SK-N-SH (cell line): ENCODE measurements around the gene REXO5. TPM values are rescaled to one million over a fixed set of nuclear protein-coding genes. Genes with fewer than 3 reads are reported as not detected.

Experiments
- CTCF ChIA-PET: fragments of 300-600, 350-600 bp; formaldehyde crosslinking; extraction: SDS; loops from one replicate; lab custom pipeline; 2021; lab: Yijun Ruan, JAX
- POLR2A ChIA-PET: fragments of 350-600 bp; sonication (Branson Sonifier 250); formaldehyde crosslinking; extraction: SDS; loops from one replicate; lab custom pipeline; 2020; ENCODE audit warnings: antibody characterized with exemption, inconsistent platforms; lab: Yijun Ruan, JAX
- DNase-seq: peaks from one replicate; pipeline ENCODE4 v3.0.0; 2012
- H2AFZ ChIP-seq: fragments of 200-600 bp; sonication (generic); 2 replicates; pipeline ENCODE4 v1.8.1; 2016; ENCODE audit warnings: antibody characterized with exemption, mild to moderate bottlenecking, low read depth
- H3F3A ChIP-seq: fragments of 200-600 bp; sonication (generic); replicated peaks from 2 replicates; pipeline ENCODE3; 2016; ENCODE audit warnings: antibody characterized with exemption, mild to moderate bottlenecking; ENCODE audit not compliant: insufficient read depth
- H3K27ac ChIP-seq, 2 experiments: fragments of 200-500 bp in 1 of 2; fragments of 200-600 bp in 1 of 2; sonication (Bioruptor generic) in 1 of 2; sonication (generic), shearing (Covaris generic) in 1 of 2; 2 replicates each; pipeline versions ENCODE4 v1.5.1 to v1.6.1; 2014 to 2016; ENCODE audit warnings: low read depth in 2 of 2, inconsistent platforms in 1 of 2, low read length in 1 of 2, mild to moderate bottlenecking in 1 of 2, mixed read lengths in 1 of 2
- H3K27me3 ChIP-seq: fragments of 200-600 bp; sonication (generic), shearing (Covaris generic); 2 replicates; pipeline ENCODE4 v1.6.1; 2016; ENCODE audit warnings: mixed run types; ENCODE audit not compliant: insufficient read depth
- H3K36me3 ChIP-seq, 2 experiments: fragments of 200-500 bp in 1 of 2; fragments of 200-600 bp in 1 of 2; sonication (Bioruptor generic) in 1 of 2; sonication (generic) in 1 of 2; replicated peaks in 1 of 2; 2 replicates each; pipeline versions ENCODE3 to v1.5.1; 2014 to 2016; ENCODE audit warnings: low read length in 1 of 2, mild to moderate bottlenecking in 1 of 2; ENCODE audit not compliant: insufficient read depth in 2 of 2, control insufficient read depth in 1 of 2
- H3K4me1 ChIP-seq, 2 experiments: fragments of 200-500 bp in 1 of 2; fragments of 200-600 bp in 1 of 2; sonication (Bioruptor generic) in 1 of 2; sonication (generic), shearing (Covaris generic) in 1 of 2; 2 replicates each; pipeline versions ENCODE4 v1.5.1 to v1.6.1; 2014 to 2016; ENCODE audit warnings: low read depth in 1 of 2, low read length in 1 of 2, mixed run types in 1 of 2; ENCODE audit not compliant: insufficient read depth in 2 of 2, control insufficient read depth in 1 of 2
- H3K4me2 ChIP-seq: fragments of 200-600 bp; sonication (generic), shearing (Covaris generic); 2 replicates; pipeline ENCODE4 v1.6.1; 2017; ENCODE audit warnings: mixed run types
- H3K4me3 ChIP-seq, 2 experiments: fragments of 200-500 bp in 1 of 2; fragments of 200-600 bp in 1 of 2; sonication (Bioruptor generic) in 1 of 2; sonication (generic), shearing (Covaris generic) in 1 of 2; 2 replicates each; pipeline versions ENCODE4 v1.5.1 to v1.8.1; 2014 to 2016; ENCODE audit warnings: low read depth in 2 of 2, inconsistent platforms in 1 of 2, low read length in 1 of 2, mild to moderate bottlenecking in 1 of 2, mixed read lengths in 1 of 2, moderate library complexity in 1 of 2
- H3K79me2 ChIP-seq: fragments of 200-600 bp; sonication (generic); 2 replicates; pipeline ENCODE4 v1.8.1; 2017; ENCODE audit warnings: mild to moderate bottlenecking; ENCODE audit not compliant: insufficient read depth
- H3K9ac ChIP-seq: fragments of 200-600 bp; sonication (generic); 2 replicates; pipeline ENCODE4 v1.6.1; 2017; ENCODE audit warnings: mixed run types
- H3K9me2 ChIP-seq: fragments of 200-600 bp; sonication (generic); 2 replicates; pipeline ENCODE4 v1.6.1; 2017; ENCODE audit warnings: mixed run types
- H3K9me3 ChIP-seq: fragments of 200-600 bp; sonication (generic); 2 replicates; pipeline ENCODE4 v1.6.1; 2017; ENCODE audit warnings: mixed run types, mild to moderate bottlenecking, moderate library complexity
- H4K20me1 ChIP-seq: fragments of 200-600 bp; sonication (generic); 2 replicates; pipeline ENCODE4 v1.6.1; 2017; ENCODE audit warnings: mild to moderate bottlenecking, mixed run types; ENCODE audit not compliant: insufficient read depth
- ELF1 ChIP-seq: IDR thresholded peaks from 2 replicates; pipeline ENCODE4 v1.4.0; 2012
- EP300 ChIP-seq, 2 experiments: IDR thresholded peaks; 2 replicates each; pipeline versions ENCODE4 v1.4.0 to v1.6.1; 2012; ENCODE audit warnings: borderline replicate concordance in 1 of 2, low read depth in 1 of 2, low read length in 1 of 2
- FOSL2 ChIP-seq: IDR thresholded peaks from 2 replicates; pipeline ENCODE4 v1.4.0; 2012; ENCODE audit warnings: low read depth, mild to moderate bottlenecking, moderate library complexity, borderline replicate concordance
- FOXM1 ChIP-seq: IDR thresholded peaks from 2 replicates; pipeline ENCODE4 v1.4.0; 2012; ENCODE audit warnings: low read depth, mild to moderate bottlenecking
- MEF2A ChIP-seq: IDR thresholded peaks from 2 replicates; pipeline ENCODE4 v1.4.0; 2012; ENCODE audit warnings: low read depth, borderline replicate concordance
- MXI1 ChIP-seq: IDR thresholded peaks from 2 replicates; pipeline ENCODE4 v1.6.1; 2012; ENCODE audit warnings: mild to moderate bottlenecking, low read depth, low read length, improper control_type of control experiment
- RCOR1 ChIP-seq: fragments of 150-350 bp; IDR thresholded peaks from 2 replicates; pipeline ENCODE4 v1.6.1; 2017; ENCODE audit warnings: antibody characterized with exemption, low read length
- RFX5 ChIP-seq: IDR thresholded peaks from 2 replicates; pipeline ENCODE4 v1.6.1; 2012; ENCODE audit warnings: mild to moderate bottlenecking, improper control_type of control experiment, low read length
- RXRA ChIP-seq: IDR thresholded peaks from 2 replicates; pipeline ENCODE4 v1.4.0; 2012; ENCODE audit warnings: low read depth, mild to moderate bottlenecking, borderline replicate concordance
- TAF1 ChIP-seq: IDR thresholded peaks from 2 replicates; pipeline ENCODE4 v1.6.1; 2012; ENCODE audit warnings: low read depth, mild to moderate bottlenecking, low read length, moderate library complexity, borderline replicate concordance
- WGBS: methylation state at CpG from one replicate; pipeline ENCODE4 v1.1.6; 2017; ENCODE audit warnings: low lambda C conversion rate; 5-methylcytosine and 5-hydroxymethylcytosine counted together
- polyA plus RNA-seq, 3 experiments: library from polyadenylated mRNA; depleted of rRNA; stranded (reverse); fragments of >200 nt; gene quantifications; 2 replicates each; pipeline ENCODE4 v1.2.3, GENCODE V29; 2012
- TF ChIP-seq, protein P1 (sequence below): fragments of 150-350 bp; IDR thresholded peaks from 2 replicates; pipeline ENCODE4 v1.6.1; 2017; ENCODE audit warnings: antibody characterized with exemption, low read length, low read depth, borderline replicate concordance
- TF ChIP-seq, protein P2 (sequence below): fragments of 150-350 bp; IDR thresholded peaks from 2 replicates; pipeline ENCODE4 v1.6.1; 2016; ENCODE audit warnings: mild to moderate bottlenecking, low read depth, low read length
- TF ChIP-seq, protein P3 (sequence below): fragments of 200-600 bp; sonication (generic); IDR thresholded peaks from 2 replicates; pipeline ENCODE4 v1.6.1; 2017; ENCODE audit warnings: antibody characterized with exemption, mild to moderate bottlenecking, moderate library complexity
- TF ChIP-seq, protein P4 (sequence below): IDR thresholded peaks from 2 replicates; pipeline ENCODE4 v1.4.0; 2012; ENCODE audit warnings: low read depth
- TF ChIP-seq, protein P5 (sequence below): IDR thresholded peaks from 2 replicates; pipeline ENCODE4; 2012
- TF ChIP-seq, protein P6 (sequence below): IDR thresholded peaks from 2 replicates; pipeline ENCODE4 v1.6.1; 2012; ENCODE audit warnings: mild to moderate bottlenecking, low read depth, low read length, moderate library complexity
- TF ChIP-seq, protein P7 (sequence below): IDR thresholded peaks from 2 replicates; pipeline ENCODE4 v1.4.0; 2012; ENCODE audit warnings: low read depth, borderline replicate concordance

REXO5 gene
- polyA plus RNA-seq, 1 of the 3 experiments (the other 2 are of a cell fraction) = 3.8 TPM

DNA sequence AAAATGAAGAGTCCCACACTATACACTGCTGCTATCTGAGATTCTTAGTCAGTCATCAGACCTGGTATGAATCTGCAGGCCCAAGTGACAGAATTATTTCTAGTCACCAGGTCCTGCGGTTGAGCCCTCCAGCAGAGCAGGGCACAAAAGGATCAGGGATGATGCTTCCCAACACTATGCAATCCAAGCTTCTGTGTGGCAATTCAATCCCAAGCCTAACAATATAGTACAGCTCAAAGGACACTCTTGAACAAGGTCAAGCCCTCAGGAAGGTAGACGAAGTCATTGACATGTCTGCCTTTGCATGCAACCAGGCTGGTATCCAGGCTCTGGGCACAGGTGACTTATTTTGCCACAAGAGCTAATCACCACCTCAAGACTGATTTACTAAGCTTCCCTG lies 88.1 kb downstream of the REXO5 start (continued):
- TF ChIP-seq EP300 (IDR thresholded peaks at IDR 0.05; ENCODE audit: borderline replicate concordance in 1 of 2, low read depth in 1 of 2, low read length in 1 of 2) = no peak

DNA sequence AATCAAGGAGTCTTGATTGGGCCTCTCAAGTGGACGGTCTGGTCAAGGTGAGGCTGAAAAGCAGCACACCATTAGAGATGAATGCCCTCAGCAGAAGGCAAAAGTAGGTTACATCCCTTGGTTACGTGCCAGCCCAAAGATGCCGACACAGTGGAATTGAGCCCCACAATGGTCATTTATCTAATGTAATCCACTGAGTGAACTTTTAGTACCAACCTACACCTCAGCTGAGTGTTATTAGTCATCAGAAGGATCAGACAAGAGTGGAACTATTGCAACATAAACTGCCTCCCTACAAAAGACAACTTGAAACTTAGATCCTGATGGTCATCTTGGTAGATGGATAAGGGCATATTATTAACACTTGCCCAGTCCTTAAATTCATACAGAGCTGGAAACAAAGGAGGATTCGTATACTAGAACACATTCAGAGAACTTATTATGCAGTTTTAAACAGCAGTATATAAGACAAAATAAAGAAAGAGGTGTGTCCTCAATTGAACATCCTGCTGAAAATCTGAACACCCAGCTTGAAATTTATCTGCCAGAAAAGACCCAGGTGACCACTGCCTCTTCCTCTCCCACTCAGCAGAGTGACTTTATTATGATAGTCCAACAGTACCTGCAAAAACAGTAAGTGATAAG lies 91.0 kb downstream of the REXO5 start:
- Histone ChIP-seq H2AFZ (no peak overlapping the region), H3K4me2 (no peak overlapping the region; the same call in 1 of the 2 replicates), H3K27ac (no peak overlapping the region), H3K9me2 (no peaks in the 10 kb centered on the region), H3K4me1 (peaks cover 0 to 7% of the 10 kb centered on the region in 2 experiments; a peak in 3 of 4 replicates), H3K4me3 (no peak overlapping the region), H3K9me3 (no peaks in the 10 kb centered on the region), H3F3A (no peaks in the 10 kb centered on the region), H3K27me3 (no peaks in the 10 kb centered on the region), H3K36me3 (peaks cover 12 to 27% of the 10 kb centered on the region in 2 experiments), H4K20me1 (peaks cover 15% of the 10 kb centered on the region), H3K9ac (no peak overlapping the region), H3K79me2 (peaks cover 91% of the 10 kb centered on the region)
- DNase-seq = no peak
- CTCF ChIA-PET = interaction anchor here (0.9 to 1.2 kb wide), 2 partner anchors 26 to 91 kb away, joined by 3 read pairs; partner anchors contain the start of genes ERI2 and REXO5
- no peak for TF ChIP-seq ELF1
- no peak for TF ChIP-seq RFX5
- TF ChIP-seq, protein P1, sequence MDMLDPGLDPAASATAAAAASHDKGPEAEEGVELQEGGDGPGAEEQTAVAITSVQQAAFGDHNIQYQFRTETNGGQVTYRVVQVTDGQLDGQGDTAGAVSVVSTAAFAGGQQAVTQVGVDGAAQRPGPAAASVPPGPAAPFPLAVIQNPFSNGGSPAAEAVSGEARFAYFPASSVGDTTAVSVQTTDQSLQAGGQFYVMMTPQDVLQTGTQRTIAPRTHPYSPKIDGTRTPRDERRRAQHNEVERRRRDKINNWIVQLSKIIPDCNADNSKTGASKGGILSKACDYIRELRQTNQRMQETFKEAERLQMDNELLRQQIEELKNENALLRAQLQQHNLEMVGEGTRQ = no peak
- no peak for TF ChIP-seq RXRA
- TF ChIP-seq, protein P2, sequence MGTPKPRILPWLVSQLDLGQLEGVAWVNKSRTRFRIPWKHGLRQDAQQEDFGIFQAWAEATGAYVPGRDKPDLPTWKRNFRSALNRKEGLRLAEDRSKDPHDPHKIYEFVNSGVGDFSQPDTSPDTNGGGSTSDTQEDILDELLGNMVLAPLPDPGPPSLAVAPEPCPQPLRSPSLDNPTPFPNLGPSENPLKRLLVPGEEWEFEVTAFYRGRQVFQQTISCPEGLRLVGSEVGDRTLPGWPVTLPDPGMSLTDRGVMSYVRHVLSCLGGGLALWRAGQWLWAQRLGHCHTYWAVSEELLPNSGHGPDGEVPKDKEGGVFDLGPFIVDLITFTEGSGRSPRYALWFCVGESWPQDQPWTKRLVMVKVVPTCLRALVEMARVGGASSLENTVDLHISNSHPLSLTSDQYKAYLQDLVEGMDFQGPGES = no peak
- TF ChIP-seq TAF1 = no peak
- TF ChIP-seq, protein P3, sequence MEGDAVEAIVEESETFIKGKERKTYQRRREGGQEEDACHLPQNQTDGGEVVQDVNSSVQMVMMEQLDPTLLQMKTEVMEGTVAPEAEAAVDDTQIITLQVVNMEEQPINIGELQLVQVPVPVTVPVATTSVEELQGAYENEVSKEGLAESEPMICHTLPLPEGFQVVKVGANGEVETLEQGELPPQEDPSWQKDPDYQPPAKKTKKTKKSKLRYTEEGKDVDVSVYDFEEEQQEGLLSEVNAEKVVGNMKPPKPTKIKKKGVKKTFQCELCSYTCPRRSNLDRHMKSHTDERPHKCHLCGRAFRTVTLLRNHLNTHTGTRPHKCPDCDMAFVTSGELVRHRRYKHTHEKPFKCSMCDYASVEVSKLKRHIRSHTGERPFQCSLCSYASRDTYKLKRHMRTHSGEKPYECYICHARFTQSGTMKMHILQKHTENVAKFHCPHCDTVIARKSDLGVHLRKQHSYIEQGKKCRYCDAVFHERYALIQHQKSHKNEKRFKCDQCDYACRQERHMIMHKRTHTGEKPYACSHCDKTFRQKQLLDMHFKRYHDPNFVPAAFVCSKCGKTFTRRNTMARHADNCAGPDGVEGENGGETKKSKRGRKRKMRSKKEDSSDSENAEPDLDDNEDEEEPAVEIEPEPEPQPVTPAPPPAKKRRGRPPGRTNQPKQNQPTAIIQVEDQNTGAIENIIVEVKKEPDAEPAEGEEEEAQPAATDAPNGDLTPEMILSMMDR = no peak
- no peak for TF ChIP-seq RCOR1
- TF ChIP-seq, protein P4, sequence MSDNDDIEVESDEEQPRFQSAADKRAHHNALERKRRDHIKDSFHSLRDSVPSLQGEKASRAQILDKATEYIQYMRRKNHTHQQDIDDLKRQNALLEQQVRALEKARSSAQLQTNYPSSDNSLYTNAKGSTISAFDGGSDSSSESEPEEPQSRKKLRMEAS = no peak
- TF ChIP-seq FOSL2 = no peak
- TF ChIP-seq, protein P5, sequence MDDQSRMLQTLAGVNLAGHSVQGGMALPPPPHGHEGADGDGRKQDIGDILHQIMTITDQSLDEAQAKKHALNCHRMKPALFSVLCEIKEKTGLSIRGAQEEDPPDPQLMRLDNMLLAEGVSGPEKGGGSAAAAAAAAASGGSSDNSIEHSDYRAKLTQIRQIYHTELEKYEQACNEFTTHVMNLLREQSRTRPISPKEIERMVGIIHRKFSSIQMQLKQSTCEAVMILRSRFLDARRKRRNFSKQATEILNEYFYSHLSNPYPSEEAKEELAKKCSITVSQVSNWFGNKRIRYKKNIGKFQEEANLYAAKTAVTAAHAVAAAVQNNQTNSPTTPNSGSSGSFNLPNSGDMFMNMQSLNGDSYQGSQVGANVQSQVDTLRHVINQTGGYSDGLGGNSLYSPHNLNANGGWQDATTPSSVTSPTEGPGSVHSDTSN = no peak
- TF ChIP-seq MXI1 = no peak
- TF ChIP-seq, protein P6, sequence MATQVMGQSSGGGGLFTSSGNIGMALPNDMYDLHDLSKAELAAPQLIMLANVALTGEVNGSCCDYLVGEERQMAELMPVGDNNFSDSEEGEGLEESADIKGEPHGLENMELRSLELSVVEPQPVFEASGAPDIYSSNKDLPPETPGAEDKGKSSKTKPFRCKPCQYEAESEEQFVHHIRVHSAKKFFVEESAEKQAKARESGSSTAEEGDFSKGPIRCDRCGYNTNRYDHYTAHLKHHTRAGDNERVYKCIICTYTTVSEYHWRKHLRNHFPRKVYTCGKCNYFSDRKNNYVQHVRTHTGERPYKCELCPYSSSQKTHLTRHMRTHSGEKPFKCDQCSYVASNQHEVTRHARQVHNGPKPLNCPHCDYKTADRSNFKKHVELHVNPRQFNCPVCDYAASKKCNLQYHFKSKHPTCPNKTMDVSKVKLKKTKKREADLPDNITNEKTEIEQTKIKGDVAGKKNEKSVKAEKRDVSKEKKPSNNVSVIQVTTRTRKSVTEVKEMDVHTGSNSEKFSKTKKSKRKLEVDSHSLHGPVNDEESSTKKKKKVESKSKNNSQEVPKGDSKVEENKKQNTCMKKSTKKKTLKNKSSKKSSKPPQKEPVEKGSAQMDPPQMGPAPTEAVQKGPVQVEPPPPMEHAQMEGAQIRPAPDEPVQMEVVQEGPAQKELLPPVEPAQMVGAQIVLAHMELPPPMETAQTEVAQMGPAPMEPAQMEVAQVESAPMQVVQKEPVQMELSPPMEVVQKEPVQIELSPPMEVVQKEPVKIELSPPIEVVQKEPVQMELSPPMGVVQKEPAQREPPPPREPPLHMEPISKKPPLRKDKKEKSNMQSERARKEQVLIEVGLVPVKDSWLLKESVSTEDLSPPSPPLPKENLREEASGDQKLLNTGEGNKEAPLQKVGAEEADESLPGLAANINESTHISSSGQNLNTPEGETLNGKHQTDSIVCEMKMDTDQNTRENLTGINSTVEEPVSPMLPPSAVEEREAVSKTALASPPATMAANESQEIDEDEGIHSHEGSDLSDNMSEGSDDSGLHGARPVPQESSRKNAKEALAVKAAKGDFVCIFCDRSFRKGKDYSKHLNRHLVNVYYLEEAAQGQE = no peak
- TF ChIP-seq, protein P7, sequence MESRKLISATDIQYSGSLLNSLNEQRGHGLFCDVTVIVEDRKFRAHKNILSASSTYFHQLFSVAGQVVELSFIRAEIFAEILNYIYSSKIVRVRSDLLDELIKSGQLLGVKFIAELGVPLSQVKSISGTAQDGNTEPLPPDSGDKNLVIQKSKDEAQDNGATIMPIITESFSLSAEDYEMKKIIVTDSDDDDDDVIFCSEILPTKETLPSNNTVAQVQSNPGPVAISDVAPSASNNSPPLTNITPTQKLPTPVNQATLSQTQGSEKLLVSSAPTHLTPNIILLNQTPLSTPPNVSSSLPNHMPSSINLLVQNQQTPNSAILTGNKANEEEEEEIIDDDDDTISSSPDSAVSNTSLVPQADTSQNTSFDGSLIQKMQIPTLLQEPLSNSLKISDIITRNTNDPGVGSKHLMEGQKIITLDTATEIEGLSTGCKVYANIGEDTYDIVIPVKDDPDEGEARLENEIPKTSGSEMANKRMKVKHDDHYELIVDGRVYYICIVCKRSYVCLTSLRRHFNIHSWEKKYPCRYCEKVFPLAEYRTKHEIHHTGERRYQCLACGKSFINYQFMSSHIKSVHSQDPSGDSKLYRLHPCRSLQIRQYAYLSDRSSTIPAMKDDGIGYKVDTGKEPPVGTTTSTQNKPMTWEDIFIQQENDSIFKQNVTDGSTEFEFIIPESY = no peak
- no peak for TF ChIP-seq FOXM1
- TF ChIP-seq EP300 (IDR thresholded peaks at IDR 0.05; ENCODE audit: borderline replicate concordance in 1 of 2, low read depth in 1 of 2, low read length in 1 of 2) = no peak
- no peak for TF ChIP-seq MEF2A
- WGBS = 96% methylated on average over 4 of the region's 4 CpGs
- POLR2A ChIA-PET = interaction anchor here (0.6 kb wide), 1 partner anchor 50 kb away, joined by 3 read pairs; no protein-coding TSS in a partner anchor
